HepG2 (cell line): ENCODE measurements around the gene CBX6. TPM values are rescaled to one million over a fixed set of nuclear protein-coding genes. Genes with fewer than 3 reads are reported as not detected.

ENCODE experiments used
- ETV6 ChIP-seq: sonication (generic); formaldehyde crosslinking; conservative IDR thresholded peaks from 2 replicates; pipeline ENCODE4 v1.4.0; 2020; ENCODE audit warnings: missing genetic modification reagents
- KLF13 ChIP-seq: sonication (generic); formaldehyde crosslinking; IDR thresholded peaks from 2 replicates; pipeline ENCODE4 v1.4.0; 2020; ENCODE audit warnings: mild to moderate bottlenecking, missing genetic modification reagents
- MIXL1 ChIP-seq: IDR thresholded peaks from 2 replicates; pipeline ENCODE4 v1.6.1; 2016
- NFIB ChIP-seq: sonication (generic); formaldehyde crosslinking; IDR thresholded peaks from 2 replicates; pipeline ENCODE4 v1.9.0; 2021; ENCODE audit warnings: missing genetic modification reagents, mild to moderate bottlenecking, borderline replicate concordance
- NFRKB ChIP-seq: fragments of 450-650 bp; IDR thresholded peaks from 2 replicates; pipeline ENCODE4 v1.6.1; 2017
- SMARCE1 ChIP-seq: fragments of 450-650 bp; IDR thresholded peaks from 2 replicates; pipeline ENCODE4 v1.6.1; 2017; ENCODE audit warnings: borderline replicate concordance
- SSRP1 ChIP-seq: IDR thresholded peaks from 2 replicates; pipeline ENCODE4 v1.6.1; 2016; ENCODE audit warnings: control low read depth
- THAP11 ChIP-seq: IDR thresholded peaks from 2 replicates; pipeline ENCODE4 v1.6.1; 2016; ENCODE audit warnings: missing biosample characterization, missing genetic modification reagents
- TSC22D2 ChIP-seq: sonication (generic); formaldehyde crosslinking; IDR thresholded peaks from 2 replicates; pipeline ENCODE4 v1.5.1; 2020; ENCODE audit warnings: missing genetic modification reagents, mild to moderate bottlenecking, borderline replicate concordance
- U2AF2 ChIP-seq: fragments of 200-400 bp; formaldehyde crosslinking; IDR thresholded peaks from 2 replicates; pipeline ENCODE4 v1.6.1; 2017; ENCODE audit warnings: low read depth, mild to moderate bottlenecking, low read length
- ZBED4 ChIP-seq: sonication (generic); formaldehyde crosslinking; IDR thresholded peaks from 2 replicates; pipeline ENCODE4 v1.4.0; 2020; ENCODE audit warnings: missing genetic modification reagents, borderline replicate concordance
- ZFP1 ChIP-seq: IDR thresholded peaks from 2 replicates; pipeline ENCODE4 v1.6.1; 2016
- ZNF224 ChIP-seq: sonication (generic); formaldehyde crosslinking; IDR thresholded peaks from 2 replicates; pipeline ENCODE4 v1.5.0; 2020; ENCODE audit warnings: mild to moderate bottlenecking, missing genetic modification reagents
- ZNF234 ChIP-seq: sonication (generic); formaldehyde crosslinking; conservative IDR thresholded peaks from 2 replicates; pipeline ENCODE4 v1.5.1; 2020; ENCODE audit warnings: mild to moderate bottlenecking, missing genetic modification reagents
- ZNF326 ChIP-seq: sonication (generic); formaldehyde crosslinking; IDR thresholded peaks from 2 replicates; pipeline ENCODE4 v1.4.0; 2020; ENCODE audit warnings: missing genetic modification reagents, borderline replicate concordance
- ZNF350 ChIP-seq: sonication (generic); formaldehyde crosslinking; IDR thresholded peaks from 2 replicates; pipeline ENCODE4 v1.4.0; 2020; ENCODE audit warnings: mild to moderate bottlenecking, low read depth, missing genetic modification reagents, borderline replicate concordance
- ZNF614 ChIP-seq: IDR thresholded peaks from 2 replicates; pipeline ENCODE4 v1.6.1; 2018; ENCODE audit warnings: missing biosample characterization, missing genetic modification reagents, inconsistent platforms, borderline replicate concordance
- polyA plus RNA-seq, 8 experiments: library from polyadenylated mRNA; depleted of rRNA in 3 of 8; stranded (reverse) in 7 of 8; unstranded in 1 of 8; fragments of >200 nt; fragmentation: Illumina TruSeq in 4 of 8; extraction: Trizol in 4 of 8; gene quantifications; 2 replicates each; pipeline versions ENCODE4 v1.2.1 to v1.2.3, GENCODE V29; 2011 to 2016; ENCODE audit warnings: low read depth in 4 of 8, missing spikeins in 1 of 8, mixed read lengths in 1 of 8; ENCODE audit not compliant: insufficient read depth in 1 of 8
- total RNA-seq, 5 experiments: library from RNA; depleted of rRNA; stranded (reverse); fragments of >200 nt; fragmentation: Illumina TruSeq; extraction: Trizol; gene quantifications; 2 replicates each; pipeline ENCODE4 v1.2.3, GENCODE V29; 2016; ENCODE audit warnings: low read depth in 1 of 5
- TF ChIP-seq, protein P1 (sequence below): sonication (generic); formaldehyde crosslinking; IDR thresholded peaks from 2 replicates; pipeline ENCODE4 v1.5.0; 2020; ENCODE audit warnings: missing genetic modification reagents, mild to moderate bottlenecking, borderline replicate concordance
- TF ChIP-seq, protein P2 (sequence below): IDR thresholded peaks from 2 replicates; pipeline ENCODE4 v1.6.1; 2016
- TF ChIP-seq, protein P3 (sequence below): sonication (generic); formaldehyde crosslinking; IDR thresholded peaks from 2 replicates; pipeline ENCODE4 v1.5.0; 2020; ENCODE audit warnings: mild to moderate bottlenecking, missing genetic modification reagents

Gene CBX6
- total and polyA plus RNA-seq, 2 of the 13 experiments (the other 11 are each of a cell fraction or from before 2014, with no cell fraction given): 1.7 to 6.5 TPM

- no peak for TF ChIP-seq ZNF224
- TF ChIP-seq, protein P1, sequence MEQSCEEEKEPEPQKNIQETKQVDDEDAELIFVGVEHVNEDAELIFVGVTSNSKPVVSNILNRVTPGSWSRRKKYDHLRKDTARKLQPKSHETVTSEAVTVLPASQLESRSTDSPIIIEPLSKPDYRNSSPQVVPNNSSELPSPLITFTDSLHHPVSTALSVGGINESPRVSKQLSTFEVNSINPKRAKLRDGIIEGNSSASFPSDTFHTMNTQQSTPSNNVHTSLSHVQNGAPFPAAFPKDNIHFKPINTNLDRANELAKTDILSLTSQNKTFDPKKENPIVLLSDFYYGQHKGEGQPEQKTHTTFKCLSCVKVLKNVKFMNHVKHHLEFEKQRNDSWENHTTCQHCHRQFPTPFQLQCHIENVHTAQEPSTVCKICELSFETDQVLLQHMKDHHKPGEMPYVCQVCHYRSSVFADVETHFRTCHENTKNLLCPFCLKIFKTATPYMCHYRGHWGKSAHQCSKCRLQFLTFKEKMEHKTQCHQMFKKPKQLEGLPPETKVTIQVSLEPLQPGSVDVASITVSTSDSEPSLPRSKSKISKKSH (CRISPR knock-in tag): no peak
- TF ChIP-seq SMARCE1: no peak
- TF ChIP-seq KLF13 (CRISPR knock-in tag): no peak
- TF ChIP-seq ETV6 (CRISPR knock-in tag): no peak
- TF ChIP-seq ZNF234 (CRISPR knock-in tag): no peak
- TF ChIP-seq, protein P2, sequence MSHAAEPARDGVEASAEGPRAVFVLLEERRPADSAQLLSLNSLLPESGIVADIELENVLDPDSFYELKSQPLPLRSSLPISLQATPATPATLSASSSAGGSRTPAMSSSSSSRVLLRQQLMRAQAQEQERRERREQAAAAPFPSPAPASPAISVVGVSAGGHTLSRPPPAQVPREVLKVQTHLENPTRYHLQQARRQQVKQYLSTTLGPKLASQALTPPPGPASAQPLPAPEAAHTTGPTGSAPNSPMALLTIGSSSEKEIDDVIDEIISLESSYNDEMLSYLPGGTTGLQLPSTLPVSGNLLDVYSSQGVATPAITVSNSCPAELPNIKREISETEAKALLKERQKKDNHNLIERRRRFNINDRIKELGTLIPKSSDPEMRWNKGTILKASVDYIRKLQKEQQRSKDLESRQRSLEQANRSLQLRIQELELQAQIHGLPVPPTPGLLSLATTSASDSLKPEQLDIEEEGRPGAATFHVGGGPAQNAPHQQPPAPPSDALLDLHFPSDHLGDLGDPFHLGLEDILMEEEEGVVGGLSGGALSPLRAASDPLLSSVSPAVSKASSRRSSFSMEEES (CRISPR knock-in tag): peak; percentile 47; the same call in 1 of the 2 replicates
- no peak for TF ChIP-seq MIXL1 (CRISPR knock-in tag)
- TF ChIP-seq THAP11 (CRISPR knock-in tag): no peak
- TF ChIP-seq ZBED4 (CRISPR knock-in tag): no peak
- TF ChIP-seq ZFP1 (CRISPR knock-in tag): no peak
- TF ChIP-seq SSRP1 (CRISPR knock-in tag): no peak
- peak; percentile 40; the same call in 1 of the 2 replicates for TF ChIP-seq ZNF350 (CRISPR knock-in tag)
- TF ChIP-seq ZNF614 (CRISPR knock-in tag): no peak
- TF ChIP-seq NFIB (CRISPR knock-in tag): no peak
- TF ChIP-seq ZNF326 (CRISPR knock-in tag): no peak
- TF ChIP-seq U2AF2: no peak
- TF ChIP-seq, protein P3, sequence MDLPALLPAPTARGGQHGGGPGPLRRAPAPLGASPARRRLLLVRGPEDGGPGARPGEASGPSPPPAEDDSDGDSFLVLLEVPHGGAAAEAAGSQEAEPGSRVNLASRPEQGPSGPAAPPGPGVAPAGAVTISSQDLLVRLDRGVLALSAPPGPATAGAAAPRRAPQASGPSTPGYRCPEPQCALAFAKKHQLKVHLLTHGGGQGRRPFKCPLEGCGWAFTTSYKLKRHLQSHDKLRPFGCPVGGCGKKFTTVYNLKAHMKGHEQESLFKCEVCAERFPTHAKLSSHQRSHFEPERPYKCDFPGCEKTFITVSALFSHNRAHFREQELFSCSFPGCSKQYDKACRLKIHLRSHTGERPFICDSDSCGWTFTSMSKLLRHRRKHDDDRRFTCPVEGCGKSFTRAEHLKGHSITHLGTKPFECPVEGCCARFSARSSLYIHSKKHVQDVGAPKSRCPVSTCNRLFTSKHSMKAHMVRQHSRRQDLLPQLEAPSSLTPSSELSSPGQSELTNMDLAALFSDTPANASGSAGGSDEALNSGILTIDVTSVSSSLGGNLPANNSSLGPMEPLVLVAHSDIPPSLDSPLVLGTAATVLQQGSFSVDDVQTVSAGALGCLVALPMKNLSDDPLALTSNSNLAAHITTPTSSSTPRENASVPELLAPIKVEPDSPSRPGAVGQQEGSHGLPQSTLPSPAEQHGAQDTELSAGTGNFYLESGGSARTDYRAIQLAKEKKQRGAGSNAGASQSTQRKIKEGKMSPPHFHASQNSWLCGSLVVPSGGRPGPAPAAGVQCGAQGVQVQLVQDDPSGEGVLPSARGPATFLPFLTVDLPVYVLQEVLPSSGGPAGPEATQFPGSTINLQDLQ (CRISPR knock-in tag): no peak
- TF ChIP-seq TSC22D2 (CRISPR knock-in tag): no peak
- TF ChIP-seq NFRKB: no peak
Observed at GRCh38 chr22:38872172-38872830, at the start of gene CBX6 (continued).
